ENCODE data around the gene PDCD7. TPM values are rescaled to one million over a fixed set of nuclear protein-coding genes. Genes with fewer than 3 reads are reported as not detected.
A peak's percentile ranks its signal among the peaks of the same experiment; 100 is the strongest.
"Not testable (repeated sequence)": the region's sequence is repeated elsewhere in the genome, so short reads cannot be mapped to it uniquely, and the experiment has no call there.

The PDCD7 gene
- total RNA-seq, 1 donor from 2014 or later, result 22.0 TPM

DNA sequence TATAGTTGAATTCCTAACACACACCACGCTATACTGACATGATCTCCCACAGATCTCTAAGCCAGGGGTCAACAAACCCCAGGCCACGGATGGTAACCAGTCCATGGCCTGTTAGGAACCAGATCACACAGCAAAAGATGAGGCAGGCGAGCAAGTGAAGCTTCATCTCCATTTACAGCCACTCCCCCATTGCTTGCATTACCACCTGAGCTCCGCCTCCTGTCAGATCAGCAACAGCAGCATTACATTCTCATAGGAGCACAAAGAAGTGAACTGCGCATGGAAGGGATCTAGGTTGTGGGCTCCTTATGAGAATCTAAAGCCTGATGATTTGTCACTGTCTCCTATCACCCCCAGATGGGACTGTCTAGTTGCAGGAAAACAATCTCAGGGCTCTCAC lies 2.7 kb downstream of the PDCD7 start:
- DNase-seq (ENCODE audit: low spot score), result no peak

DNA sequence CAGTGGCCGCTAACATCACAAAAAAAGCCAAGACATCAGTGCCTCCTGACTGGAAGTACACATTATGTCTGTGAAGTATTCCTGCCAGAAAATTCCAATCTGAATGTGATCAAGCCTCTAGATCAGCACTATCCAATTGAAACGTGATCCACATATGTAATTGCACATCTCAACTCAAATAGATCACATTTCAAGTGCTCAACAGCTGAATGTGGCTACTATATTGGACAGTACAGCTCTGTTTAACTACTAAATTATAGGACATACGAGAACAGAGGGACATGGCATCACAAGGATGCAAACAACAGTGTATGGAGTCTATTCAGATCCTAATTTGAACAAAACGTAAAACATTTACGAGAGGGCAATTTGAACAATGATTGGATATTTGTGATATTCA lies 18.1 kb downstream of the PDCD7 start:
- DNase-seq (ENCODE audit: low spot score), result no peak

GRCh38 chr15:65115086-65115485 lies 18.5 kb downstream of the PDCD7 start, which contains the start of gene UBAP1L:
UBAP1L (minus strand) TSS chr15:65115200; CDS start chr15:65106215, 8,985 bp downstream.
- DNase-seq (ENCODE audit: low spot score), result no peak

- no peak for DNase-seq (ENCODE audit: low spot score)
These were observed 22.8 kb downstream of the PDCD7 start for GRCh38 chr15:65110676-65111292.

DNA sequence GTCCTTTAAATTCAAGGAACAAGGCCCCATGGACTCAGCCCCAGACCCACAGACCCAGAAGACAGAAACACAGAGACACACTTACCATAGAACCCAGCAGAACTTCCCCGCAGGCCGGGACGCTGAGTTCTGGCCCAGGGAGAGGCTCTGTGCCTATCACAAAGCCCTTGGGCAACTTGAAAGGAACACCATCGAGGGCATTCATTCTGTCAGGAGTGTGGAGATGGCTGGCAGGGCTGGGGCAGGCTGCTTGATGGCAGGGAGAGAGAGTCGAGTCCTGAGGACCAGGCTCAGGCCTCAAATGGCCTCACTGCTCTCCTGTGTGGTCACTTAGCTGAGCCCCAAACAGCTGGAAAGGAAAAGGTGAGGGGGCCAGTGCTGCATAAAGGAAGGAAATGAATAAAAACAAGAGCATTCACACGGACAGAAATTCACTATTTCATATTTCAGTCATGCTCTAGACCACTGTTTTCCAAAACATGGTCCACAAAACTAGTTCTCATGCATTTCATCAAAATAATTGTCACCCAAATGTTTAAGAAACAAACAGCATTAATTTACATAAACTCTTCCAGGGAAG lies 27.5 kb downstream of the PDCD7 start:
- DNase-seq (ENCODE audit: low spot score), result no peak

GRCh38 chr15:65105038-65105437 lies 28.6 kb downstream of the PDCD7 start:
- no peak for DNase-seq (ENCODE audit: low spot score)

DNA sequence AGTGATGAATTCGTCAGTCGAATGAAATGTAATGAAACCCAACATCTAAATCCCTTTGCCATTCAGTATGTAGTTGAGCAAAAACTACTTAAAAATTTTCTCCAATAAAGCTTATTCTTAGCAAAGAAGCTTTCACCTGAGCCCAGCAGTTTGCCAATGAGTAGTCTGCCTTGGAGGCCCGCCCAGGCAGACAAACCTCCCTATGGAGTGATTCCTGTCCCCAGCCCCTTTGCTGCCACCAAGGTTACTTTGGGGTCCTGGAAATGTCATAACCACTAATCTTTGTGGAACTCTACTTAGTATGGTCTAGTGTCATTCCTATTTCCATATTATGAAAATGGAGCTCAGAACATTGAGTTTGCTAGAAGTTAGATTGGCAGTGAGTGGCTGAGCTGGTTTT lies 30.7 kb downstream of the PDCD7 start:
- no peak for DNase-seq (ENCODE audit: low spot score)

DNA sequence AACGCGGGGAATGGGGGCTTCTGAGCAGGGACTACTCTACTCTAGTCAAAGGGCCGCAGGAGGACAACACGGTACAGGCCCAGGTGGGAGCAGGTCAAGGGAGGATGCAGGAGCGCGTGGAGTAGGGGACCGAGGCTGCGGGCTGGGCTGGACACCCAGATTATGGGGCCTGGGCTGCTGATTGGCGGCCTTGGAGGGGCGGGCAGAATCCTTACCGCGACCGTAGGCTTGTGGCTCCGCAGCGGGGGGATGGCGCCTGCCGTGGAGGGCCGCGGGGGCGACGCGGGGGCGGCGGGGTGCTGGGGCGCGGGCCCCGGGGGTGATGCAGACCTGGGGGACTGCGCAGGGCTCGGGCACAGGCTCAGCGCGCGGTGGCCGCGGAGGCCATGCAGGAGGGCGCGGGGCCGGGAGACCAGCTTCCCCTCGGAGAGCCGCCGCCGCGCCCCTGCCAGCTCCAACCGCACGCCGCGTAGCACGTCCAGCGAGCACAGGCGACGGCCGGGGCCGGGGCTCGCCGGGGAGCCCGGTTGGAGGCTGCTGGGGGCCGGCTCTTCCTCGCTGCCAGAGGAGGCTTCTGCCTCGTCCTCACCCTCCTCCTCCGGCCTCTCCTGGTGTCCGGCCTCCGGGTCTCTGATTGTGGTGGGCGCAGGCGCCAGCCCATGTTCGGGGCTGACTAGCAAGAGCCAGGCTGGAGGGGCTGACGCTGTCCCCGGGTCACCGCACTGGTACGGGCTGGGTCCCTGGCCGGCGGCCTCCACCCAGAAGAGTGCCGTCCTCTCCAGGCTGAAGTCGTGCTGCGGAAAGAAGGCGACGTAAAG lies 31.5 kb downstream of the PDCD7 start:
- DNase-seq (ENCODE audit: low spot score), result no peak

DNA sequence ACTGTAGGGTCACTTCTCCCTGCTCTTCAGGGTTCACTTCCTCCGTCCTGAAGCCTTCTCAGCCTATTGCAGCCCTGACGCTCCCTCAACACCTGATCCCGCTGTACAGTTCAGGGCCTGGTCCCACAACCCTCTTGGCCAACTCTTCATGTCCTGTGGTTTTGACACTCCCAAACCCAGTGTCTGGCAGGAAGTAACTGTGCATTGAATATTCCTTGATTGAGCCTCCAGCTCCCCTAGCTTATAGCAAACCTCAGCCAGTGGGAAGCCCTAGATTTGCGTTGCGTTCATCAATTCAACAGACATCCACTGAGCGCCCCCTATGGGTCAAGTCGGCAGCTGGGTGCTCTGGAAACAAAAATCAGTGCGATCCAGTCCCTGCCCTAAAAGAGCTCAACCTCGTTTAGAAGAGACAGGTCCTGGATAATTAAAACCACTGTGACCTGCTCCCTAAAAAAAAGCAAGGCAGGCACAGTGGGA lies 32.2 kb downstream of the PDCD7 start:
- DNase-seq (ENCODE audit: low spot score), result peak; percentile 67

- no peak for DNase-seq (ENCODE audit: low spot score)
These were observed 33.2 kb downstream of the PDCD7 start for GRCh38 chr15:65100442-65100841.

GRCh38 chr15:65099801-65100200 lies 33.8 kb downstream of the PDCD7 start:
- DNase-seq (ENCODE audit: low spot score), result not testable (repeated sequence)

GRCh38 chr15:65099336-65099735 lies 34.3 kb downstream of the PDCD7 start:
- DNase-seq (ENCODE audit: low spot score), result no peak

GRCh38 chr15:65097651-65098263 lies 35.9 kb downstream of the PDCD7 start:
- DNase-seq (ENCODE audit: low spot score), result no peak

DNA sequence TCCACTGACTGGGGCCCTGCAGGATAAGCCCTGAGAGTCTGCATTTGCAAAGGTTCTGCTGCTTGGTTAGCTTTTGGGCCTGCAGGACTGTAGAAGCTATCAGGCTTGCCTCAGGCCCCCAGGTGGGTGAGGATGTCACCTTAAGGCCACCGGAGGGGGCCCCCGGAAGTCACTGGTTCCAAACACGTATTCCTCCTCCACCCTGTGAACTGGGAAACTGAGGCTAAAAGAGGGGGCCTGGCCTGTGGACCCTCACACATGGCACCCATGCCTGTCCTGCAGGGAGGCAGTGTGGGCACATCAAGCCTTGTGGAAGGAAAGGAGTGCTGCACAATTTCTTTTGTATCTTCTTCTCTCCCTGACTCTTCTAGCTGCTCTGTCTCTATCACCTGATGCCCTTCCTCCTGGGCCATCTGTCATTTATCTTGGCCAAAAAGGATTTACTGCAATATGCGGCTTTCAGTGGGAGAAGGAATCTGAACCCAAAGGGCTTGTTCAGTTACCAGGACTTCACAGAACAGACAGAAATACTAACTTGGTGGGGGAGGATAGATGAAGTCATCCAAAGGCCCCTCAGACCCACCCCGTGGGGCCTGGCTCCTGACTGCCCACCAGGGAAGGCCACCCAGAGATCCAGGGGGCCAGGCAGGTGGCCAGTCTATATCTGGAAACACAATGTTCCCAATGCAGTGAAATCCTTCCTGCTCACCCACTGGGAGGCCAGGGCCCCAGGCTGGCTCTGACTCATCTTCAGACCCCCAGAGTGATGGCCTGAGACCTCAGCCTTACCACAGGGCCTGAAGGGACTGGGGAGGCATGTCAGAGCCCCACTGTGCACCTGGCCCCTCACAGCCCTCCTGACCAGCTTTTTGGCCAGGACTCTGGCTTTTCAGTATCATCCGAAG lies 36.9 kb downstream of the PDCD7 start:
- no peak for DNase-seq (ENCODE audit: low spot score)

DNA sequence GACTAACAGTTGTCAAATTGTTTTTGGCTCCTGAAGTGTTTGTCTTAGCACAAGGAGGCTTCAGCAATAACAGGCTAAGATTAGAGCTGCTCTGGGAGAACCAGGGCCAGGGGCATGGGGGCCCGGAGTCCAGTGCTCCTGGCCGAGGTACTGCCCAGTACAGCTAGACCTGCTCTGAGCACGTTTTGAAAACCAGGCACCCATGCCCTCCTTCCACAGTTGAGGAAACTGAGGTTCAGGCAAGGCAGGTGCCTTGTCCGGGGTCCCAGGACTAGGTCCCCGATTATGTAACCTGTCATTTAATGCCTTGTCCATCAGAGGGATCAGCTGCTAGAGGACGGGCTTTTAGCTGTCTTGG lies 37.9 kb downstream of the PDCD7 start:
- no peak for DNase-seq (ENCODE audit: low spot score)

DNA sequence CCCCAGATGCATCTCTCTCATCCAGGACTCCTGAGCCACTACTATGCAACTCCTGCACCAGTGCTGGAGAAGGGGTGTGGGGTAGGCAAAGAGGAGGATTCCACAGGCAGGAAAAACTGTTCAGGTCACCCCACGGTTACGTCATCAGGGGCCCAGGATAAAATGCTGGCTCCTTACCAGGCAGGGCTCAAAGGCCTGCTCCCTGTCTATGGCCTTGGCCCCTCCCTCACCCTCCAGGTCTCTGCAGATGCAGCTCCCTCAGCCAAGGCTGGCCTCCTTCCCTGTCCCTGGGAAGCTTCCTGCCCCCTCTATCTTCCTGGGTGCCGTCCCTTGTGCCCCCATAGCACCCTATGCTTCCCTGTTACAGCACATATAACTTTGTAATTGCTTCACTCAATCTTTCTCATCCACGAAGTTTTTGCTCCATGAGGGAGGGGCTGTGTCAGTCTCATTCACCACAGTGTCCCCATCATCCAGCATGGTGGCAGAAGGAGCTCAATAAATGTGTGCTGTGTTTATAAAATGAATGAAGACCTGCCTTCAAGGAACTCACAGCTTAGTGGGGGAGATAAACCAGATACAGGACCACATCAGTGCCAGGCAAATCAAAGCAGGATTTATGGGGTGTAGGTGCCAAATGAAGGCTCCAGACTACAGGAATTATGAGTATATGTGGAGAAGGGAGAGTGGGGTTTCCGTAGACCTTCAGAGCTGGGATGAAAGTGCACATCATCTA lies 38.4 kb downstream of the PDCD7 start:
- no peak for DNase-seq (ENCODE audit: low spot score)

- DNase-seq (ENCODE audit: low spot score), result no peak
These were observed 39.2 kb downstream of the PDCD7 start for GRCh38 chr15:65094294-65094995.

- DNase-seq (ENCODE audit: low spot score), result not testable (repeated sequence)
These were observed 39.8 kb downstream of the PDCD7 start for GRCh38 chr15:65093793-65094170.

DNA sequence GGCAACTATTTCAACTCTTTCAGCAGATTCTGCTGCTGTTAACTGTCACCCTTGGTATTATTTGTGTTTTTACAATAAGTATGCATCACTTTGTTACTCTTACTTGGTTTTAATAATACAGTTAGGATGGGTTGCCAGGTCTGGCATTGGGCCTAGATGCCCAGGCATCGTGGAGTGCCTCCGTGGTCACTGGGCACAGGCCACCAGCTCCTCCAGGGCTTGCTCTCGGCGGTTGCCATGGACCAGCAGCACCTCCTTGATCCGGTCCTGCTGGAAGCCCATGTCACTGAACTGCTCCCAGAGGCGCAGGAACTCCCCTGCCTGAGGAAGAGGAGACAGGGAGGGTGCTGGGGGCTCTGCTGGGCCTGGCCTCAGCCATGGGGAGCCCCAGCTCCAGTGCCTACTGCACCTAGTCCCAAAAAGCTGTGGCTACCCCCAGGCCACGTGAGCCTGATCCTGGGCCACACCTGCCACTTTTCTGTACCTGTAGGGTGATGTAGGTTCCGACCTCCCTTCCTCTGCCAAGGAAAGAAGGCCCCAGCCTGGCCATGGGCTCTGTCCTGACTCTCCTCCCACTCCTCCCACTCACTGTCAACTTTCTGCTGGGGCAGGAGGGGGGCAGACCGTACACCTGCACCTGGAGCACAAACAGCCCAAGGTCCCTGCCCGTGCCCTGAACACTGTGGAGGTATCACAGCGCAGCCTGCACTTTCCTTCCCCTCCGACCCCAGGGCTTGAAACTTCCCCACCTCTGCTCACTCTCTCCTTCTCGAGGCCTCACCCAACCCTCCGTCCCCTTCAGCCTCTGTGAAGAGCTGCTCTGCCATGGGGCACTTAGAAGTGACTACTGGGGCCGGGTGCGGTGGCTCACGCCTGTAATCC lies 40.5 kb downstream of the PDCD7 start:
- DNase-seq (ENCODE audit: low spot score), result no peak
